UCSD-AML1 (cell line): ENCODE data around the gene TPST1.
"Not testable (repeated sequence)": the region's sequence is repeated elsewhere in the genome, so short reads cannot be mapped to it uniquely, and the experiment has no call there.

Source experiments
- DNase-seq: peaks from one replicate; lab custom pipeline; 2025; ENCODE audit not compliant: unreplicated experiment; lab: John Stamatoyannopoulos, UW

TPST1 gene

DNA sequence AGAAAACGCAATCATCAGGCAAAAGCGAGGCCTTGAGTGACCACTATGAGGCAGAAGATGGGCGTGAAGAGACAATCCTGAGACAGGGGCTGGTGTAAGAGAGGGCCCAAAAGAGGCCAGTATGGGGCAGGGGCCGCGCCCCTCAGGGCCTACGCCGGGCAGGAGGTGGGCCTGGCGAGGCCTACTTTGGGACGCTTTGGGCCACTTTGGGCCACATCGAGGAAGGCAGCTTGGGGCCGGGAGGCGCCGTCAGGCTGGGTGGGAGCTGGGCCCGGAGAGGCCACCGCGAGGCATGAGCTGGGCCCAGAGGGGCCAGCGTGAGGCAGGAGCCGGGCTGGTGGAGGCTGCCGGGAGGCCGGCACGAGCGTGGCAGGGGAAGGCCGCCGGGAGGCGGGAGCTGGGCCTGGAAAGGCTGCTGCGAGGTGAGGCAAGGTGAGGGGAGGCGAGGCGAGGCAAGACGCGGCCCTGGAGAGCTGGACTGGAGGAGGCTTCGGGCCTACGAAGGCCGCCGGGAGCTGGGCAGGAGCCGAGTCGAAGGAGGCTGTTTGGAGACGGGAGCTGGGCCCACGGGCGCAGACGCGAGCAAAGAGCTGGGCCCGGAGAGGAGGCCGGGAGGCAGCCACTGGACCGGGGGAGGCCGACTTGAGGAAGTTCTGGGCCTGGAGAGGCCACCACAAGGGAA, 171.3 kb downstream of the TPST1 start:
- no peak for DNase-seq

DNA sequence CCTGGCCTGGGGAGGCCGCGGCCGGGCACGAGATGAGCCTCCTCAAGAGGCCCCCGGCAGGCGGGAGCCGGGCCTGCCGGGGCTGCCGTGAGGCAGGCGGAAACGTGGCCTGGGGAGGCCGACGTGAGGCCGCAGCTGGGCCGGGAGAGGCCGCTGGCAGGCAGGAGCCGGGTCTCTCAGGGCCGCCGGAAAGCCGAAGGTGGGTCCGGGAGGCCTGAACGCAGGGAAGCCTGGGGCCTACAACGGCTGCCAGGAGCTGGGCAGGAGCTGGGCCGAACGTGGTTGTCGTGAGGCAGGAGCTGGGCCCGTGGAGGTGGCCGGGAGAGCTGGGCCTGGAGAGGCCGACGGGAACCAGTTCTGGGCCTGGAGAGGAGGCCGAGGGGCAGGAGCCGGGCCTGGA, 171.9 kb downstream of the TPST1 start:
- DNase-seq = no peak

DNA sequence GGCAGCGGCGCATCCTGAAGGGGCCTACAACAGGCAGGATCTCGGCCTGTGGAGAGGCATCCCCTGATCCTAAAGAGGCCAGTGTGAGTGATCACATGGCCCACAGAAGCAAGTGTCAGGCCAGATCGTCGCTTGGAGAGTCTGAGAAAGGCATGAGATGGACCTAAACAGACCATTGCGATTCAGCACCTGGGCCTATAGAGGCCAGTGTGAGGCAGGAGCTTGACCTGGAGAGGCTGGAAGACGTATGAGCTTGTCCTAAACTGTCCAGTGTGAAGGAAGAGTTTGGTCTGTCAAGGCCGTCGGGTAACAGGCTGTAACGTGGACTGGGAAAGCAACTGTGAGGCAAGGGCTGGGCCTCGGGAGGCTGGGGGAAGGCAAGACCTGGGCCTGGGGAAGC, 172.6 kb downstream of the TPST1 start:
- no peak for DNase-seq

DNA sequence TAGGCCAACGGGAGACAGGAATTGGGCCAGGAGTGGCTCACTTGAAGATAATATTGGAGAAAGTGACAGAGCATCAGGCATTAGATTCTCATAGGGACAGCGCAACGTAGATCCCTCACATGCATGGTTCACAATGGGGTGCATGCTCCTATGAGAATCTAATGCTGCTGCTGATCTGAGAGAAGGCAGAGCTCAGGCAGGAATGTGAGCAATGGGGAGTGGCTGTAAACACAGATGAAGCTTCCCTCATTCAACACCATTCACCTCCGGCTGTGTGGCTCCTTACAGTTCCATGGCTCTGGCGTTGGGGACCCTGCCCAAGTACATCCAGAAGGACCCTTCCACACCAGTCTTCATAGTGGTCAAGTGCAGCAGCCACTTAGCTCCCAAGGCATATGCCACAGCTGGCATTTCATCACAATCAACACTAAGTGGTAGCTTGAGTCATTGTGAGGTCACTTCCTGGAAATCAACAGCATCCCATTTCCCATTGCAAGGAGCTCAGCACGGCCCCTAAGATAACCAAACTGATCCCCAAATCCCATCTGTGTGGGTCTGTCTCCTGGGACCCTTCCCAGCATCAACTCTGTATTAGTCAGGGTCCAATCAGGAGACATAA, 174.5 kb downstream of the TPST1 start:
- no peak for DNase-seq

DNA sequence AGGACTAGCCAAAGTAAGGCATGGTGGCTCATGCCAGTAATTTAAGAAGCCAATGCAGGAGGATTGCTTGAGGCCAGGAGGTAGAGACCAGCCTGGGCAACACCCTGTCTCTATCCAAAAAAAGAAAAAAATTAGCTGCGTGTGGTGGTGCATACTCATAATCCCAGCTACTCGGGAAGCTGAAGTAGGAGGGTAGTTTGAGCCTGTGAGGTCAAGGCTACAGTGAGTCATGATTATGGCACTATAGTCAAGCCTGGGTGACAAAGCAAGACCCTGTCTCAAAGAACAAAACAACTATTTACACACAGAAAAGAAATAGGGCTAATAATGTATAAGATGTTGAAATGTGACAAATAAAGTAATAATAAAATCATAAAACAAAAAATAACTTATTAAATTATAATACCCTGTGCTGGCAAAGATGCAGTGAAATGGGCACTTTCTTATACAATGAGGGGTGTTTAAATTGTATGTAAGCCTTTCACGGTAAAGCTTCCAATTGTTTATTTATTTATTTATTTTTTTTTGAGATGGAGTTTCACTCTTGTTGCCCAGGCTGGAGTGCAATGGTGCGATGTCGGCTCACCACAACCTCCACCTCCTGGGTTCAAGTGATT, 175.2 kb downstream of the TPST1 start:
- no peak for DNase-seq

DNA sequence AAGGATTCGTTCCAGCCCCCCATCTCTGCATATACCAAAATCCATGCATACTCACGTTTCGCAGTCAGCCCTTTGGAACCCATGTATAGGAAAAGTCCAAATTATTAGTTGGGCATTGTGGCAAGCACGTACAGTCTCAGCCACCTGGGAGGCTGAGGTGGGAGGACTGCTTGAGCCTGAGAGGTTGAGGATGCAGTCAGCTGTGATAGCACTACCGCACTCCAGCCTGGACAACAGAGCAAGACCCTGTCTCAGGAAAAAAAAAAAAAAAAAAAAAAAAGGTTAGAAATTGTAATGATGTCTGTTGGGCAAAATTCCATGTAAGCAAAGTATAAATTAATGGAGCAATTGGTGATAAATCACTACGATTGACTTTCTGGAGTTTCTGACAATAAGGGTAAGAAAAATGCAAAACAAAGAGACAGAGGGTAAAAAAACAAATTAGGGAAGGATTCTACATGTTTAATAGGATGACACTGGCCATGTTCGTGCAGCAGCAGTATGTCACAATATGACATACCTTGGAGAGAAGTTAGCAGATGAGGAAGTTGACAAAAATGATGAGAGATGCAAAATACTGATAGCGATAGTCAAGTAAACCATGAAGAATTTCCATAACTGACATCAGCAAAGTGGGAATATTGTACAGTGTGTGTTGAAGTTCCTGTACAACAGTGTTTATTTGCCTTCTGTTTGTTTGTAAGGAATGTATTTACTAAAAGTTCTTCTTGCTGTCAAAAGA, 177.2 kb downstream of the TPST1 start:
- DNase-seq = not testable (repeated sequence)

DNA sequence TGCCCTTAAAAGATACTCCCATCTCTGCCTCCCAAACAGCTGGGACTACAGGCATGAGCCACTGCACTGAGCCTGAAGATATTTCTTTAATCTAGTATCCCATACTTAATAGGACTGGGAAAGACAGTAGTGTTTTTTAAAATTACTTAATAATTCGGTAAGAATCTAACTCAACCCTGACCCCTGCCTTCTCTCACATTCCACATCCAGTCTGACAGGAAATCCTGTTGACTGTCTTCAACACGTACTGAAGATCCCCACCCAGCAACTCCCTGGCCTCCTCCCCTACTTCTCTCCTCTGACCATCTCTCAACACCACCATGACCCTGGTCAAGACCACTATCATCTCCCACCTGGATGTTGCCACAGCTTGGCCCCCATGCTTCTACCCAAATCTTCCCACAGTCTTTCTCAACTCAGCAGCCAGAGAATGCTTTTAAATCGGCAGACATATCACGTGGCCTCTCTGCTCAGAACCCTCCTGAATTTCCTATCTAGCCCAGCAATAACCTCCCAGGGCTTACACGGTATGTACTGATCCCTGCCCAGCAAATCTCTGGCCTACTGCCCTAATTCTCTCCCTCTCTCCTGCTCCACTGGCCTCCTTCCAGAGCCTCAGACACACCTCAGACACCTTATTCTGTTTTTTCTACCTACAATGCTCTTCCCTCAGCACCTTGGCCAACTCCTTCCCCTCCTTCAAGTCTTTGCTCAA, 180.2 kb downstream of the TPST1 start:
- not testable (repeated sequence) for DNase-seq

DNA sequence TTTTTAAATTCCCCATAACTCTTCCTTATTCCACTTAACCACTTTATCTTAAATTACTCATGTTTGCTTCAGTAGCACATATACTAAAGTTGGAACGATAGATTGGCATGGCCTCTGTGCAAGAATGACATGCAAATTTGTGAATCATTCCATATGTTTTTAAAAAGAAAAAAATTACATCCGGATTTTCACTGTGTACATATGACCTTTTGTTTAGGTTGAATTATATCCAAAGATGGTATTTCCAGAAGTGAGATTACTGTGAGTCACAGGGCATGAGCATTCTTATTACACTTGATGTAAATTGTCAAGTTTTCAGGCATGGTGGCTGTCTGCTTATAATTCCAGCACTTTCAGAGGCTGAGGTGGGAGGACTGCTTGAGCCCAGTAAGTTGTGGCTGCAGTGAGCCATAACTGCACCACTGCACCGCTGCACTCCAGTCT, 190.0 kb downstream of the TPST1 start:
- not testable (repeated sequence) for DNase-seq

DNA sequence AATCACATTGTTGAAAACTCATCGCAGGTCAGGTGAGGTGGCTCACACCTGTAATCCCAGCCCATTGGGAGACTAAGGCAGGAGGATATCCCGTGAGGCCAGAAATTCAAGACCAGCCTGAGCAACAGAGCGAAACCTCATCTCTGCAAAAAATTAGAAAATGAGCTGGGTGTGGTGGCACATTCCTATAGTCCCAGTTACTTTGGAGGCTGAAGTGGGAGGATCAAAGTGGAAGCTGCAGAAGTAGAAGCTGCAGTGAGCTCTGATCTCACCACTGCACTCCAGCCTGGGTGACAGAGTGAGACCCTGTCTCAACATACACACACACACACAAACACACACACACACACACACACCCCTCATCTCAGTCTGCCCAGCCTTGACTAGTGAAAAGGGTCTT, 190.9 kb downstream of the TPST1 start:
- DNase-seq = not testable (repeated sequence)

DNA sequence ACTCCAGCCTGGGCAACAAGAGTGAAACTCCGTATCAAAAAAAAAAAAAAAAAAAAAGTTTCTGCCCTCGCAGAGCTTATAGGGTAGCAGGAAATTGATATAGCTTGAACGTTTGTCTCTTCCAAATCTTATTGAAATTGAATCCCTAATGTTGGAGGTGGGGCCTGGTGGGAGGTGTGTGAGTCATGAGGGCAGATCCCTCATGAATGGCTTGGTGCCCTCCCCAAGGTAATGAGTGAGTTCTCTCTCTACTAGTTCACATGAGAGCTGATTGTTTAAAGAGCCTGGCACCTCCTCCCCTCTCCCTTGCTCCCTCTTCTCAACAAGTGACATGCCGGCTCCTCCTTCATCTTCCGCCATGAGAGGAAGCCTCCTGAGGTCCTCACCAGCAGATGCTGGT, 193.7 kb downstream of the TPST1 start:
- not testable (repeated sequence) for DNase-seq

DNA sequence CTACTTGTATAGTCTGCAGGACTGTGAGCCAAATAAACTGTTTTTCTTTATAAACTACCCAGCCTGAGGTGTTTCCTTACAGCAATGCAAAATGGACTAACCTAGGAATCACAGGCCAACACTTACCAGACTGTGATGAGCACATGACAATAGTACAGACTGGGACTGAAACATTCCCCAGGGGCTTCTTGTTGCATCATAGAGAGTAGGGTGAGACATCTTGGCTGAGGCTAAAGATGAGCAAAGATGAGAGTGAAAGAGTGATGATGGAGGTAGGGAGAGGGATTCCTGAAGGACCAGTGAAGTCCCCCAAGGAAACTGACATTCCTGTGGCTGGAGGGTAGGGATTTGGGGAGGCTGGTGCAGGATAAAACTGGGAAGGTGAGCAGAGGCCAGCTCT, 194.4 kb downstream of the TPST1 start:
- no peak for DNase-seq

DNA sequence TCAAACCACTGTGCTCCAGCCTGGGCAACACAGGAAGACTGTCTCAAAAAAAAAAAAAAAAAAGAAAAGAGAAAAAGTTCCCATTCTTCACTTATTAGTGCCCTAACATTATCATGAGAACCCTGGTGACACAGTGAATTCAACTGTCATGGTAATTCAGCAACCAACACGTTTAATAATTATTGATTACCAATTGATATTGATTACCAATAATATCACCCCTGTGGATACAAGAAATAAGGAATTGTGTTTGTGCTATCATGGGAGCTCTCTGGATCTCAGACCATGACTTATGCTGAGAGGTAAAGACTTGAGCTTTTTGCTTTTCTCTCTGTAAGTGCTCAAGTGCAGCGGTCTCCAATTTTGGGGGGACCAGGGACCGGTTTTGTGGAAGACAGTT, 195.3 kb downstream of the TPST1 start:
- no peak for DNase-seq

DNA sequence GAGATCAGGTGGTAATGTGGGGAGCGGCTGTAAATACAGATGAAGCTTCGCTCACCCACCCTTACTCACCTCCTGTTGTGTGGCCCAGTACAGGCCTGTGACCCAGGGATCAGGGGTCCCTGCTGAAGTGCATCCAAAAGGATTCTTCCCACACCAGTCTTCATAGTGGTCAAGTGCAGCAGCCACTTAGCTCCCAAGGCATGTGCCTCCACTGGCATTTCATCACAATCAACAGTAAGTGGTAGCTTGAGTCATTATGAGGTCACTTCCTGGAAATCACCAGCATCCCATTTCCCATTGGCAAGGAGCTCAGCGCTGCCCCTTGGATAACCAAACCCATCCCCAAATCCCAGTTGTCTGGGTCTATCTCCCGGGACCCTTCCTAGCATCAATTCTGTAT, 196.0 kb downstream of the TPST1 start:
- not testable (repeated sequence) for DNase-seq

DNA sequence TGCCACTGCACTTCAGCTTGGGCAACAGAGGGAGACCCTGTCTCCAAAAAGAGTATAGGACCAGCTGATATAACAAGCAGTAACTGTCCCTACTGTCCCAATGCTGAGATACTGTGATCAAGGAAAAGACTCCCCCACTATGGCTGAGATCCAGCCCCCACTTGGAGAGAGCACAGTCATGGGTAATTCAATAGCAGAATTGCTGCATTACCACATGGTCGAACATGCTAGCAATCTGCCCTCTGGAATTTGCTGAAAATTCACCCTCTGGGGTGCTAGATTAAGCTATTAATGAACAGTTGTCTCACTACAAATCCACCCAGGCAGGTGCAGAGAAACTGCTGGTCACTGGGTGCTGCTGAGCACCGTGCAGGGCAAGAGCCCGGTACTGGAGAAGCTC, 196.8 kb downstream of the TPST1 start:
- DNase-seq = not testable (repeated sequence)

DNA sequence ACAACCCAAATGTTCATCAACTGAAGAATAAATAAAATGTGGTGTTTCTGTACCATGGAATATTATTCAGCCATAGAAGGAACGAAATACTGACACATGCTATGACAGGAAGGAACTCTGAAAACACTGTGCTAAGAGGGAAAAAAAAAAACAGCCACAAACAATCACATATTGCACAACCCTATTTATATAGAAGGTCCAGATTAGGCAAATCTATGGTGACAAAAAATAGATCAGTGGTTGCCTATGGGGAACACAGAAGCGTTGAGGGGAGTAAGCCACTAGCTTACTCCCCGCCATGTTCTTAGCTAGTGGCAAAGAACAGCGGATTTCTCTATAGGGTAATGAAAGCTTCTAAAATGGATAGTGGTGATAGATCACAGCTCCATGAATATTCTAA, 198.4 kb downstream of the TPST1 start:
- DNase-seq = no peak

DNA sequence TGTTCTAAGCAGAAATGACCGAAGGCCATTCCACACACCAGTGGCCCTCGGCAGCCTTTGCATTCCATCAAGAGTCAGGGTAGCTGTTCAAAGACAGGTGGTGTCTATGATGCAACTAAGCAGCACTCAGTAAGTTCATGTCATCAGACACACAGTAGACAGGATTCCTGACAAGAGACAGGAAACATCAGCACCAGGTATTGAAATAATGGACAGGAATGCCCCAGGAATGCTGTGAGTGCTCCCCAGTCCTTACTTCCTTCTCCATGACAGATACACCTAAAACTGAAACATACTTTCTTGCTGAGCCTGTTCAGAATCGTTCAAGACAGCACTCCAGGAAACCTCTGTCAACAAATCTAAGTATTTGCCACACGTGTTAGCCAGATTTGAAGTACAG, 204.4 kb downstream of the TPST1 start:
- DNase-seq = no peak
